Measurements from ENCODE around the gene SELENON. TPM values are rescaled to one million over a fixed set of nuclear protein-coding genes. Genes with fewer than 3 reads are reported as not detected.

Gene SELENON
- polyA plus RNA-seq, 1 of the 3 experiments (the other 2 are of a cell fraction) = 56.2 TPM

GRCh38 chr1:25816112-25816718 is 16.2 kb downstream of the SELENON start:
- CTCF ChIA-PET = interaction anchor here (2.7 to 3.9 kb wide), 2 partner anchors 79 to 207 kb away, joined by 7 to 15 read pairs; no protein-coding TSS in a partner anchor
- Histone ChIP-seq H3K4me2 (no peak overlapping the region), H3K9me2 (no peaks in the 10 kb centered on the region), H3K27me3 (ENCODE audit: insufficient read depth) (no peaks in the 10 kb centered on the region), H2AFZ (ENCODE audit: low read depth) (no peak overlapping the region), H3K4me1 (ENCODE audit: control insufficient read depth in 1 of 2, insufficient read depth in 2 of 2, low read depth in 1 of 2, low read length in 1 of 2) (peaks cover 8 to 23% of the 10 kb centered on the region in 2 experiments; a peak in 1 of 4 replicates), H4K20me1 (ENCODE audit: insufficient read depth) (peaks cover 2% of the 10 kb centered on the region; the same call in 1 of the 2 replicates), H3K9ac (no peak overlapping the region), H3K4me3 (ENCODE audit: low read depth in 2 of 2, low read length in 1 of 2) (no peak overlapping the region), H3K36me3 (replicated peaks in 1 of 2; ENCODE audit: control insufficient read depth in 1 of 2, insufficient read depth in 2 of 2, low read length in 1 of 2) (peaks cover 0 to 32% of the 10 kb centered on the region in 2 experiments), H3K9me3 (no peaks in the 10 kb centered on the region), H3F3A (replicated peaks; ENCODE audit: insufficient read depth) (no peaks in the 10 kb centered on the region), H3K79me2 (ENCODE audit: insufficient read depth) (peaks cover 13% of the 10 kb centered on the region), H3K27ac (ENCODE audit: low read depth in 2 of 2, low read length in 1 of 2) (no peak overlapping the region; a peak in 1 of 4 replicates)
- 89% methylated on average over 11 of the region's 15 CpGs for WGBS (ENCODE audit: low lambda C conversion rate)
- no peak for DNase-seq
- POLR2A ChIA-PET = no interaction called here
- no peak for TF ChIP-seq GATA2 (CRISPR knock-in tag; IDR thresholded peaks at IDR 0.05)
- no peak for TF ChIP-seq SMC3 (IDR thresholded peaks at IDR 0.05; ENCODE audit: low read depth, low read length)
- TF ChIP-seq, protein P1, sequence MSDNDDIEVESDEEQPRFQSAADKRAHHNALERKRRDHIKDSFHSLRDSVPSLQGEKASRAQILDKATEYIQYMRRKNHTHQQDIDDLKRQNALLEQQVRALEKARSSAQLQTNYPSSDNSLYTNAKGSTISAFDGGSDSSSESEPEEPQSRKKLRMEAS (IDR thresholded peaks at IDR 0.05; ENCODE audit: low read depth) = no peak
- TF ChIP-seq RCOR1 (IDR thresholded peaks at IDR 0.05; ENCODE audit: low read length) = no peak
- no peak for TF ChIP-seq IRF3 (IDR thresholded peaks at IDR 0.05; ENCODE audit: low read depth, low read length)
- TF ChIP-seq, protein P2, sequence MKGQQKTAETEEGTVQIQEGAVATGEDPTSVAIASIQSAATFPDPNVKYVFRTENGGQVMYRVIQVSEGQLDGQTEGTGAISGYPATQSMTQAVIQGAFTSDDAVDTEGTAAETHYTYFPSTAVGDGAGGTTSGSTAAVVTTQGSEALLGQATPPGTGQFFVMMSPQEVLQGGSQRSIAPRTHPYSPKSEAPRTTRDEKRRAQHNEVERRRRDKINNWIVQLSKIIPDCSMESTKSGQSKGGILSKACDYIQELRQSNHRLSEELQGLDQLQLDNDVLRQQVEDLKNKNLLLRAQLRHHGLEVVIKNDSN (IDR thresholded peaks at IDR 0.05; ENCODE audit: borderline replicate concordance, low read depth) = no peak
- TF ChIP-seq, protein P3, sequence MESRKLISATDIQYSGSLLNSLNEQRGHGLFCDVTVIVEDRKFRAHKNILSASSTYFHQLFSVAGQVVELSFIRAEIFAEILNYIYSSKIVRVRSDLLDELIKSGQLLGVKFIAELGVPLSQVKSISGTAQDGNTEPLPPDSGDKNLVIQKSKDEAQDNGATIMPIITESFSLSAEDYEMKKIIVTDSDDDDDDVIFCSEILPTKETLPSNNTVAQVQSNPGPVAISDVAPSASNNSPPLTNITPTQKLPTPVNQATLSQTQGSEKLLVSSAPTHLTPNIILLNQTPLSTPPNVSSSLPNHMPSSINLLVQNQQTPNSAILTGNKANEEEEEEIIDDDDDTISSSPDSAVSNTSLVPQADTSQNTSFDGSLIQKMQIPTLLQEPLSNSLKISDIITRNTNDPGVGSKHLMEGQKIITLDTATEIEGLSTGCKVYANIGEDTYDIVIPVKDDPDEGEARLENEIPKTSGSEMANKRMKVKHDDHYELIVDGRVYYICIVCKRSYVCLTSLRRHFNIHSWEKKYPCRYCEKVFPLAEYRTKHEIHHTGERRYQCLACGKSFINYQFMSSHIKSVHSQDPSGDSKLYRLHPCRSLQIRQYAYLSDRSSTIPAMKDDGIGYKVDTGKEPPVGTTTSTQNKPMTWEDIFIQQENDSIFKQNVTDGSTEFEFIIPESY (IDR thresholded peaks at IDR 0.05; ENCODE audit: borderline replicate concordance, low read depth) = no peak
- no peak for TF ChIP-seq TAF1 (IDR thresholded peaks at IDR 0.05; ENCODE audit: borderline replicate concordance, low read depth, low read length)
- TF ChIP-seq FOXM1 (IDR thresholded peaks at IDR 0.05; ENCODE audit: low read depth) = no peak
- TF ChIP-seq JUND (IDR thresholded peaks at IDR 0.05) = no peak
- TF ChIP-seq SIN3A (IDR thresholded peaks at IDR 0.05; ENCODE audit: borderline replicate concordance, low read depth, low read length) = no peak
- TF ChIP-seq NRF1 (IDR thresholded peaks at IDR 0.05; ENCODE audit: low read depth, low read length) = no peak
- no peak for TF ChIP-seq FOXJ3 (CRISPR knock-in tag; IDR thresholded peaks at IDR 0.05)
- TF ChIP-seq CTCF (IDR thresholded peaks at IDR 0.05) = no peak
- TF ChIP-seq CHD2 (IDR thresholded peaks at IDR 0.05; ENCODE audit: low read length, partially characterized antibody) = no peak
- no peak for TF ChIP-seq MXI1 (IDR thresholded peaks at IDR 0.05; ENCODE audit: low read depth, low read length)

Data from SK-N-SH (cell line).